Liver (tissue), 9 donors: ENCODE data around the gene CRHR2. TPM values are rescaled to one million over a fixed set of nuclear protein-coding genes. Genes with fewer than 3 reads are reported as not detected.

Experiments
- DNase-seq: peaks from one replicate; pipeline ENCODE4 v3.0.0-alpha.2; 2017; ENCODE audit warnings: low spot score
- H3K27ac ChIP-seq, 2 donors: one replicate each; pipeline ENCODE4 v1.7.0; 2013; ENCODE audit warnings: inconsistent platforms in 2 of 2, low read length in 2 of 2, control low read depth in 1 of 2, low read depth in 1 of 2, mild to moderate bottlenecking in 1 of 2
- H3K27me3 ChIP-seq, 4 donors: one replicate each; pipeline versions ENCODE4 v1.6.1 to v1.7.0; 2013; ENCODE audit warnings: low read length in 3 of 4, inconsistent platforms in 1 of 4, mild to moderate bottlenecking in 1 of 4, moderate library complexity in 1 of 4; ENCODE audit not compliant: control insufficient read depth in 4 of 4, insufficient read depth in 4 of 4
- H3K36me3 ChIP-seq, 4 donors: one replicate each; pipeline versions ENCODE4 v1.6.1 to v1.7.0; 2013; ENCODE audit warnings: low read length in 3 of 4, mild to moderate bottlenecking in 3 of 4, low read depth in 1 of 4, moderate library complexity in 1 of 4; ENCODE audit not compliant: control insufficient read depth in 4 of 4, insufficient read depth in 3 of 4
- H3K4me1 ChIP-seq, 4 donors: one replicate each; pipeline versions ENCODE4 v1.6.1 to v1.7.0; 2013; ENCODE audit warnings: low read length in 3 of 4, mild to moderate bottlenecking in 3 of 4, moderate library complexity in 1 of 4; ENCODE audit not compliant: control insufficient read depth in 4 of 4, insufficient read depth in 4 of 4
- H3K4me3 ChIP-seq, 3 donors: one replicate each; pipeline versions ENCODE4 v1.6.1 to v1.7.0; 2013; ENCODE audit warnings: low read length in 3 of 3, control low read depth in 1 of 3, low read depth in 1 of 3, mild to moderate bottlenecking in 1 of 3
- H3K9ac ChIP-seq, 2 donors: one replicate each; pipeline ENCODE4 v1.7.0; 2013; ENCODE audit warnings: low read length in 2 of 2, mild to moderate bottlenecking in 2 of 2, moderate library complexity in 2 of 2, control low read depth in 1 of 2, low read depth in 1 of 2
- H3K9me3 ChIP-seq, 4 donors: one replicate each; pipeline versions ENCODE4 v1.6.1 to v1.7.0; 2013; ENCODE audit warnings: low read length in 3 of 4; ENCODE audit not compliant: control insufficient read depth in 4 of 4
- EGR1 ChIP-seq, 2 donors: IDR thresholded peaks; 2 replicates each; pipeline ENCODE4 v1.6.1; 2016 to 2018; ENCODE audit warnings: antibody characterized with exemption in 2 of 2, low read depth in 2 of 2
- FOXA1 ChIP-seq: IDR thresholded peaks from 2 replicates; pipeline ENCODE4 v1.6.1; 2016; ENCODE audit warnings: antibody characterized with exemption
- FOXA2 ChIP-seq: IDR thresholded peaks from 2 replicates; pipeline ENCODE4 v1.6.1; 2016; ENCODE audit warnings: antibody characterized with exemption
- GABPA ChIP-seq, 2 donors: IDR thresholded peaks in 1 of 2; conservative IDR thresholded peaks in 1 of 2; 2 replicates each; pipeline ENCODE4 v1.6.1; 2016; ENCODE audit warnings: antibody characterized with exemption in 2 of 2, mild to moderate bottlenecking in 1 of 2, moderate library complexity in 1 of 2
- JUND ChIP-seq, 2 donors: IDR thresholded peaks; 2 replicates each; pipeline ENCODE4 v1.6.1; 2016; ENCODE audit warnings: antibody characterized with exemption in 2 of 2
- NR2F2 ChIP-seq: IDR thresholded peaks from 2 replicates; pipeline ENCODE4 v1.6.1; 2016; ENCODE audit warnings: antibody characterized with exemption
- RAD21 ChIP-seq, 2 donors: IDR thresholded peaks; 2 replicates each; pipeline ENCODE4 v1.6.1; 2016; ENCODE audit warnings: antibody characterized with exemption in 2 of 2, mild to moderate bottlenecking in 2 of 2
- RXRA ChIP-seq, 2 donors: IDR thresholded peaks; 2 replicates each; pipeline ENCODE4 v1.6.1; 2017 to 2018; ENCODE audit warnings: antibody characterized with exemption in 2 of 2, mild to moderate bottlenecking in 1 of 2
- SP1 ChIP-seq: IDR thresholded peaks from 2 replicates; pipeline ENCODE4 v1.6.1; 2018; ENCODE audit warnings: antibody characterized with exemption, mild to moderate bottlenecking
- TAF1 ChIP-seq: conservative IDR thresholded peaks from 2 replicates; pipeline ENCODE4 v1.6.1; 2016; ENCODE audit warnings: antibody characterized with exemption, mild to moderate bottlenecking
- YY1 ChIP-seq: IDR thresholded peaks from 2 replicates; pipeline ENCODE4 v1.6.1; 2016; ENCODE audit warnings: antibody characterized with exemption, mild to moderate bottlenecking
- WGBS: extraction: QIAGEN DNeasy Blood & Tissue Kit; methylation state at CpG from one replicate; pipeline ENCODE4 v1.1.7; 2013; 5-methylcytosine and 5-hydroxymethylcytosine counted together
- polyA plus RNA-seq, 2 donors: library from polyadenylated mRNA; stranded (reverse) in 1 of 2; unstranded in 1 of 2; fragments of 200-250 nt in 1 of 2; fragments of >200 nt in 1 of 2; fragmentation: Nextera tagmentation in 1 of 2; extraction: Ambion mirVana in 1 of 2; gene quantifications; one replicate each; pipeline versions ENCODE4 v1.2.1 to v1.2.3, GENCODE V29; 2013 to 2015
- total RNA-seq, 2 donors: library from RNA; depleted of rRNA; stranded (reverse); fragments of >200 nt; gene quantifications; one replicate each; pipeline ENCODE4 v1.2.3, GENCODE V29; 2014
- TF ChIP-seq, protein P1 (sequence below): IDR thresholded peaks from 2 replicates; pipeline ENCODE4 v1.6.1; 2016; ENCODE audit warnings: antibody characterized with exemption
- TF ChIP-seq, protein P2 (sequence below): IDR thresholded peaks from 2 replicates; pipeline ENCODE4 v1.6.1; 2016; ENCODE audit warnings: antibody characterized with exemption
- TF ChIP-seq, protein P3 (sequence below): fragments of 150-350 bp; IDR thresholded peaks from 2 replicates; pipeline ENCODE4 v1.5.1; 2017; ENCODE audit warnings: improper control_type of control experiment, low read depth, low read length; ENCODE audit not compliant: missing input control
- TF ChIP-seq, protein P4 (sequence below): IDR thresholded peaks from 2 replicates; pipeline ENCODE4 v1.6.1; 2016; ENCODE audit warnings: antibody characterized with exemption
- TF ChIP-seq, protein P5 (sequence below): IDR thresholded peaks from 2 replicates; pipeline ENCODE4 v1.6.1; 2016; ENCODE audit warnings: antibody characterized with exemption, mild to moderate bottlenecking
- donor health status: healthy.
- donor health status: healthy.
- donor health status: healthy.
- donor health status: healthy.
- donor health status: healthy.

CRHR2 gene
- total and polyA plus RNA-seq, 4 donors: not detected

DNA sequence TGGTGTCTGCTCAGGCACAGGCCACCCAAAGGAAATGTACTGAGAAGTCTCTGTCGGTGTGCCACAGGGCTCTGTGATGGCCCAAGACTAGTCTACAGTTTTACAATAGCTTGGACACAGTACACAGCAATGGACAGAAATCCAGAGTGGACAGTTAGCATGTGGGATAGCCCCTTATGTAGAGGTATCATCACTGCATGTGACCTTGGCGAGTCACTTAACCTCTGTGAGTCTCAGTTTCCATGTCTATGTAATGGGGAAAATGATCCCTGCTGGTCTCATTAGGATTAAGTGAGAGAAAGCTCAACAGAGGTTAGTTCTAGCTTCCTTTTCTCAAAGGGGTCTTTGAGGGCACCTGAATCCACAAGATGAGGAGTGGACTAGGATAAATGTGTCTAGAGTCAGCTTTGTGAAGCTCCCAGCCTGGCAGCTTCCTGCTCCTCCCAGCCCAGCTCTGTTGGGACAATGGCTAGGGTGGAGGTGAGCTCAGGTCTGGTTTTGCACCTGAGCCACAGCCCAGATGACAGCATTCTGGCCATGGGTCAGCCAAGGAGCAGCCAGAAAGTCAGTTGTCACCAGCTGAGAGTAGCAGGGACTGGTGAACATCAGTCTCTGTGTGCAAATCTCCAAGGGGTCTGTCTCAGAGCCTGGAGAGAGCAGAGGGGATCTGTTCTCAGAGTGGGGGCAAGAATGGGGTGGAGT, 17.9 kb downstream of the CRHR2 start:
- Histone ChIP-seq H3K9ac (no peak overlapping the region), H3K36me3 (no peaks in the 10 kb centered on the region), H3K27ac (no peak overlapping the region), H3K4me1 (no peaks in the 10 kb centered on the region), H3K9me3 (no peaks in the 10 kb centered on the region), H3K27me3 (no peaks in the 10 kb centered on the region), H3K4me3 (no peak overlapping the region)
- DNase-seq: no peak
- WGBS: 90% methylated on average over 2 of the region's 2 CpGs
- TF ChIP-seq NR2F2 (no peak), RXRA (IDR thresholded peaks at IDR 0.05) (no peak), JUND (IDR thresholded peaks at IDR 0.05) (no peak), GABPA (IDR thresholded peaks at IDR 0.05 in 1 of 2, conservative IDR thresholded peaks at IDR 0.05 in 1 of 2) (no peak), EGR1 (IDR thresholded peaks at IDR 0.05; ENCODE audit: low read depth in 2 of 2) (no peak), FOXA2 (no peak), RAD21 (IDR thresholded peaks at IDR 0.05) (no peak), SP1 (no peak), TAF1 (no peak)
- TF ChIP-seq, protein P1, sequence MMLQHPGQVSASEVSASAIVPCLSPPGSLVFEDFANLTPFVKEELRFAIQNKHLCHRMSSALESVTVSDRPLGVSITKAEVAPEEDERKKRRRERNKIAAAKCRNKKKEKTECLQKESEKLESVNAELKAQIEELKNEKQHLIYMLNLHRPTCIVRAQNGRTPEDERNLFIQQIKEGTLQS: no peak
- TF ChIP-seq, protein P2, sequence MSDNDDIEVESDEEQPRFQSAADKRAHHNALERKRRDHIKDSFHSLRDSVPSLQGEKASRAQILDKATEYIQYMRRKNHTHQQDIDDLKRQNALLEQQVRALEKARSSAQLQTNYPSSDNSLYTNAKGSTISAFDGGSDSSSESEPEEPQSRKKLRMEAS: no peak
- TF ChIP-seq, protein P3, sequence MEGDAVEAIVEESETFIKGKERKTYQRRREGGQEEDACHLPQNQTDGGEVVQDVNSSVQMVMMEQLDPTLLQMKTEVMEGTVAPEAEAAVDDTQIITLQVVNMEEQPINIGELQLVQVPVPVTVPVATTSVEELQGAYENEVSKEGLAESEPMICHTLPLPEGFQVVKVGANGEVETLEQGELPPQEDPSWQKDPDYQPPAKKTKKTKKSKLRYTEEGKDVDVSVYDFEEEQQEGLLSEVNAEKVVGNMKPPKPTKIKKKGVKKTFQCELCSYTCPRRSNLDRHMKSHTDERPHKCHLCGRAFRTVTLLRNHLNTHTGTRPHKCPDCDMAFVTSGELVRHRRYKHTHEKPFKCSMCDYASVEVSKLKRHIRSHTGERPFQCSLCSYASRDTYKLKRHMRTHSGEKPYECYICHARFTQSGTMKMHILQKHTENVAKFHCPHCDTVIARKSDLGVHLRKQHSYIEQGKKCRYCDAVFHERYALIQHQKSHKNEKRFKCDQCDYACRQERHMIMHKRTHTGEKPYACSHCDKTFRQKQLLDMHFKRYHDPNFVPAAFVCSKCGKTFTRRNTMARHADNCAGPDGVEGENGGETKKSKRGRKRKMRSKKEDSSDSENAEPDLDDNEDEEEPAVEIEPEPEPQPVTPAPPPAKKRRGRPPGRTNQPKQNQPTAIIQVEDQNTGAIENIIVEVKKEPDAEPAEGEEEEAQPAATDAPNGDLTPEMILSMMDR: no peak
- TF ChIP-seq, protein P4, sequence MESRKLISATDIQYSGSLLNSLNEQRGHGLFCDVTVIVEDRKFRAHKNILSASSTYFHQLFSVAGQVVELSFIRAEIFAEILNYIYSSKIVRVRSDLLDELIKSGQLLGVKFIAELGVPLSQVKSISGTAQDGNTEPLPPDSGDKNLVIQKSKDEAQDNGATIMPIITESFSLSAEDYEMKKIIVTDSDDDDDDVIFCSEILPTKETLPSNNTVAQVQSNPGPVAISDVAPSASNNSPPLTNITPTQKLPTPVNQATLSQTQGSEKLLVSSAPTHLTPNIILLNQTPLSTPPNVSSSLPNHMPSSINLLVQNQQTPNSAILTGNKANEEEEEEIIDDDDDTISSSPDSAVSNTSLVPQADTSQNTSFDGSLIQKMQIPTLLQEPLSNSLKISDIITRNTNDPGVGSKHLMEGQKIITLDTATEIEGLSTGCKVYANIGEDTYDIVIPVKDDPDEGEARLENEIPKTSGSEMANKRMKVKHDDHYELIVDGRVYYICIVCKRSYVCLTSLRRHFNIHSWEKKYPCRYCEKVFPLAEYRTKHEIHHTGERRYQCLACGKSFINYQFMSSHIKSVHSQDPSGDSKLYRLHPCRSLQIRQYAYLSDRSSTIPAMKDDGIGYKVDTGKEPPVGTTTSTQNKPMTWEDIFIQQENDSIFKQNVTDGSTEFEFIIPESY: no peak
- TF ChIP-seq, protein P5, sequence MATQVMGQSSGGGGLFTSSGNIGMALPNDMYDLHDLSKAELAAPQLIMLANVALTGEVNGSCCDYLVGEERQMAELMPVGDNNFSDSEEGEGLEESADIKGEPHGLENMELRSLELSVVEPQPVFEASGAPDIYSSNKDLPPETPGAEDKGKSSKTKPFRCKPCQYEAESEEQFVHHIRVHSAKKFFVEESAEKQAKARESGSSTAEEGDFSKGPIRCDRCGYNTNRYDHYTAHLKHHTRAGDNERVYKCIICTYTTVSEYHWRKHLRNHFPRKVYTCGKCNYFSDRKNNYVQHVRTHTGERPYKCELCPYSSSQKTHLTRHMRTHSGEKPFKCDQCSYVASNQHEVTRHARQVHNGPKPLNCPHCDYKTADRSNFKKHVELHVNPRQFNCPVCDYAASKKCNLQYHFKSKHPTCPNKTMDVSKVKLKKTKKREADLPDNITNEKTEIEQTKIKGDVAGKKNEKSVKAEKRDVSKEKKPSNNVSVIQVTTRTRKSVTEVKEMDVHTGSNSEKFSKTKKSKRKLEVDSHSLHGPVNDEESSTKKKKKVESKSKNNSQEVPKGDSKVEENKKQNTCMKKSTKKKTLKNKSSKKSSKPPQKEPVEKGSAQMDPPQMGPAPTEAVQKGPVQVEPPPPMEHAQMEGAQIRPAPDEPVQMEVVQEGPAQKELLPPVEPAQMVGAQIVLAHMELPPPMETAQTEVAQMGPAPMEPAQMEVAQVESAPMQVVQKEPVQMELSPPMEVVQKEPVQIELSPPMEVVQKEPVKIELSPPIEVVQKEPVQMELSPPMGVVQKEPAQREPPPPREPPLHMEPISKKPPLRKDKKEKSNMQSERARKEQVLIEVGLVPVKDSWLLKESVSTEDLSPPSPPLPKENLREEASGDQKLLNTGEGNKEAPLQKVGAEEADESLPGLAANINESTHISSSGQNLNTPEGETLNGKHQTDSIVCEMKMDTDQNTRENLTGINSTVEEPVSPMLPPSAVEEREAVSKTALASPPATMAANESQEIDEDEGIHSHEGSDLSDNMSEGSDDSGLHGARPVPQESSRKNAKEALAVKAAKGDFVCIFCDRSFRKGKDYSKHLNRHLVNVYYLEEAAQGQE: no peak

DNA sequence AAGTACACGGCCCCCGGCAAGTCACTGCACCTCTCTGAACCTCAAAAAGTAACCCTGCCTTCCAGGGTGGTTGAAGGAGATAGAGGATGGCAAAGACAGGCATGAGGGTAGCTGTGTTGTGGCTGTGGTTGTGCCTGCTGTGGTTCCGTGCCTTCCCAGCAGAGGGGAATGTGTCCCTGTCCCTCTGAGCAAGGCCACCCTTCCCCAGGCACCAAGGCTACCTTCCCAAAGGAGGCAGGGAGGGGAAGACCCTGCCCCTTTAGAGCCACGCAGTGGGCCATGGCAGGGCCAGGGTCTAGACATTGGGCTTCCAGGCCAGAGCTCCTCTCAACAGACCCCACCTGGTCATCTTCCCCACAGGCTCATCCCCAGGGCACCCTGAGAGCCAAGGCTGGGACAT, 18.8 kb downstream of the CRHR2 start:
- TF ChIP-seq FOXA1: no peak
- TF ChIP-seq YY1: no peak
- TF ChIP-seq RAD21 (IDR thresholded peaks at IDR 0.05): no peak
- no peak for TF ChIP-seq NR2F2
- H3K9me3 ChIP-seq: no peaks in the 10 kb centered on the region
- no peak overlapping the region for H3K9ac ChIP-seq
- H3K27me3 ChIP-seq: no peaks in the 10 kb centered on the region
- H3K4me3 ChIP-seq: no peak overlapping the region
- no peak overlapping the region for H3K27ac ChIP-seq
- no peaks in the 10 kb centered on the region for H3K4me1 ChIP-seq
- 76% methylated on average over 4 of the region's 4 CpGs for WGBS
- DNase-seq: no peak
- no peaks in the 10 kb centered on the region for H3K36me3 ChIP-seq
